Testis (tissue), 2 donors: ENCODE data around the gene TESPA1.

ENCODE experiments used
- POLR2A ChIP-seq: fragments of 450-650 bp; IDR thresholded peaks from one replicate; pipeline ENCODE4 v1.6.1; 2017; ENCODE audit warnings: antibody characterized with exemption, mild to moderate bottlenecking, moderate library complexity
- TF ChIP-seq, protein P1 (sequence below), 3 experiments: fragments of 450-650 bp in 2 of 3; fragments of 200-600 bp in 1 of 3; sonication (generic) in 1 of 3; IDR thresholded peaks; one replicate each; pipeline ENCODE4 v1.5.1; 2016 to 2019; ENCODE audit warnings: antibody characterized with exemption in 3 of 3, mild to moderate bottlenecking in 2 of 3, moderate library complexity in 1 of 3

DNA sequence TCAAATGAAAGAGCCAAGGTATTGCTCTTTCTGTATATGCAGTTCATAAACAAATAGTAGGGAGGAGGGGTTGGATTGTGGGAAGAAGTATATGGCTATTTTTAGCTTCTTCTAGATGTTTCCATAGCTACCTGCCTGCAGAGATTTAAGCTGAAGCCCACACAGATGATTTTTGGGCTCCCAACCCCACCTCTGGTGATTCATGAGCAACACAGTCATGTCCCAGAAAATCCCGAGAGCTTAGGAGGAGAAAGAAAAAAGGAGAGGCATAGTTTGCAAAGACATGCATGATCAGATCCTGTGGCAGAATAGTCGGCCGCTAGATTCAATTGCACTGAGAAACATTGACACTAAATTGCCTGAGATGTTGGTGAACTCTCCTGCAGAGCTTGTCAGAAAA, 13.8 kb downstream of the TESPA1 start:
- TF ChIP-seq, protein P1, sequence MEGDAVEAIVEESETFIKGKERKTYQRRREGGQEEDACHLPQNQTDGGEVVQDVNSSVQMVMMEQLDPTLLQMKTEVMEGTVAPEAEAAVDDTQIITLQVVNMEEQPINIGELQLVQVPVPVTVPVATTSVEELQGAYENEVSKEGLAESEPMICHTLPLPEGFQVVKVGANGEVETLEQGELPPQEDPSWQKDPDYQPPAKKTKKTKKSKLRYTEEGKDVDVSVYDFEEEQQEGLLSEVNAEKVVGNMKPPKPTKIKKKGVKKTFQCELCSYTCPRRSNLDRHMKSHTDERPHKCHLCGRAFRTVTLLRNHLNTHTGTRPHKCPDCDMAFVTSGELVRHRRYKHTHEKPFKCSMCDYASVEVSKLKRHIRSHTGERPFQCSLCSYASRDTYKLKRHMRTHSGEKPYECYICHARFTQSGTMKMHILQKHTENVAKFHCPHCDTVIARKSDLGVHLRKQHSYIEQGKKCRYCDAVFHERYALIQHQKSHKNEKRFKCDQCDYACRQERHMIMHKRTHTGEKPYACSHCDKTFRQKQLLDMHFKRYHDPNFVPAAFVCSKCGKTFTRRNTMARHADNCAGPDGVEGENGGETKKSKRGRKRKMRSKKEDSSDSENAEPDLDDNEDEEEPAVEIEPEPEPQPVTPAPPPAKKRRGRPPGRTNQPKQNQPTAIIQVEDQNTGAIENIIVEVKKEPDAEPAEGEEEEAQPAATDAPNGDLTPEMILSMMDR (IDR thresholded peaks at IDR 0.05): no peak
- no peak for TF ChIP-seq POLR2A
